GM19351 (cell line): ENCODE results near the gene MPPED2.

Experiments used
- ATAC-seq: cut with Tn5 transposase; IDR thresholded peaks from one replicate; pipeline ENCODE4 v1.9.1; 2021; ENCODE audit warnings: mild to moderate bottlenecking, moderate library complexity; ENCODE audit not compliant: unreplicated experiment

The MPPED2 gene

GRCh38 chr11:30586251-30587144, at the start of gene MPPED2:
TSS of gene MPPED2 (minus strand) at chr11:30586353. CDS start at chr11:30580373, 5,980 bp downstream.
- ATAC-seq, result peak; percentile 95

GRCh38 chr11:30635401-30635989, 49.3 kb upstream of the MPPED2 start:
- no peak for ATAC-seq

GRCh38 chr11:30631148-30631547, 45.0 kb upstream of the MPPED2 start:
- no peak for ATAC-seq

- ATAC-seq, result no peak
Observed at GRCh38 chr11:30619767-30620166, 33.6 kb upstream of the MPPED2 start.

GRCh38 chr11:30617762-30618161, 31.6 kb upstream of the MPPED2 start:
- ATAC-seq, result no peak

GRCh38 chr11:30610628-30611027, 24.5 kb upstream of the MPPED2 start:
- ATAC-seq, result no peak

- ATAC-seq, result no peak
Observed at GRCh38 chr11:30608534-30608933, 22.4 kb upstream of the MPPED2 start.

- peak; percentile 56 for ATAC-seq
Observed at GRCh38 chr11:30605036-30605605, 19.0 kb upstream of the MPPED2 start.

- no peak for ATAC-seq
Observed at GRCh38 chr11:30603357-30603756, 17.2 kb upstream of the MPPED2 start.

GRCh38 chr11:30596832-30597231, 10.7 kb upstream of the MPPED2 start:
- no peak for ATAC-seq

- no peak for ATAC-seq
Observed at GRCh38 chr11:30595934-30596333, 9.8 kb upstream of the MPPED2 start.

- no peak for ATAC-seq
Observed at GRCh38 chr11:30594646-30595411, 8.7 kb upstream of the MPPED2 start.

- no peak for ATAC-seq
Observed at GRCh38 chr11:30587269-30587812, 1.2 kb upstream of the MPPED2 start.

GRCh38 chr11:30585892-30586250, 282 bp downstream of the MPPED2 start:
- ATAC-seq, result peak; percentile 25

- ATAC-seq, result peak; percentile 40
Observed at GRCh38 chr11:30585125-30585891, 845 bp downstream of the MPPED2 start.

- ATAC-seq, result no peak
Observed at GRCh38 chr11:30583476-30584280, 2.5 kb downstream of the MPPED2 start.

GRCh38 chr11:30582726-30583125, 3.4 kb downstream of the MPPED2 start:
- ATAC-seq, result no peak

GRCh38 chr11:30581675-30582074, 4.5 kb downstream of the MPPED2 start:
- no peak for ATAC-seq

GRCh38 chr11:30580573-30580972, 5.6 kb downstream of the MPPED2 start:
- ATAC-seq, result no peak
